Osteoblast (primary cell): ENCODE data around the gene FASTKD3. TPM values are rescaled to one million over a fixed set of nuclear protein-coding genes. Genes with fewer than 3 reads are reported as not detected.

Experiments used
- DNase-seq: peaks from one replicate; pipeline ENCODE4 v3.0.0; 2011; ENCODE audit warnings: low spot score, mixed read lengths; ENCODE audit not compliant: insufficient read length; ENCODE audit errors: missing footprints
- H2AFZ ChIP-seq: 2 replicates; pipeline ENCODE4 v1.6.0; 2011; ENCODE audit warnings: mild to moderate bottlenecking, low read length
- H3K27ac ChIP-seq: 2 replicates; pipeline ENCODE4 v1.5.1; 2011; ENCODE audit warnings: mild to moderate bottlenecking, low read depth, low read length, moderate library complexity
- H3K27me3 ChIP-seq: 2 replicates; pipeline ENCODE4 v1.6.0; 2012; ENCODE audit warnings: mild to moderate bottlenecking, control low read depth, inconsistent platforms, low read length, moderate library complexity; ENCODE audit not compliant: insufficient read depth
- H3K36me3 ChIP-seq: 2 replicates; pipeline ENCODE4 v1.5.1; 2011; ENCODE audit warnings: mild to moderate bottlenecking, low read length, control low read depth, moderate library complexity; ENCODE audit not compliant: insufficient read depth
- H3K4me1 ChIP-seq: 2 replicates; pipeline ENCODE4 v1.5.1; 2011; ENCODE audit warnings: mild to moderate bottlenecking, low read length, control low read depth, moderate library complexity; ENCODE audit not compliant: insufficient read depth
- H3K4me2 ChIP-seq: 2 replicates; pipeline ENCODE4 v1.6.0; 2011; ENCODE audit warnings: mild to moderate bottlenecking, low read length; ENCODE audit not compliant: insufficient read depth
- H3K4me3 ChIP-seq: fragments of 200-600 bp; sonication (generic); 3 replicates; pipeline ENCODE4 v1.5.1; 2012; ENCODE audit warnings: mild to moderate bottlenecking, low read length, inconsistent platforms; ENCODE audit not compliant: insufficient read depth
- H3K79me2 ChIP-seq: 2 replicates; pipeline ENCODE4 v1.6.0; 2012; ENCODE audit warnings: mild to moderate bottlenecking, low read length, control low read depth, inconsistent platforms; ENCODE audit not compliant: insufficient read depth
- H3K9me3 ChIP-seq: 2 replicates; pipeline ENCODE4 v1.5.1; 2011; ENCODE audit warnings: low read depth, low read length, control low read depth
- H4K20me1 ChIP-seq: 2 replicates; pipeline ENCODE4 v1.6.0; 2012; ENCODE audit warnings: mild to moderate bottlenecking, low read length, control low read depth; ENCODE audit not compliant: insufficient read depth
- total RNA-seq: library from RNA; depleted of rRNA; stranded (reverse); fragments of >200 nt; gene quantifications from 2 replicates; pipeline ENCODE4 v1.2.3, GENCODE V29; 2012
- TF ChIP-seq, protein P1 (sequence below): IDR thresholded peaks from 2 replicates; pipeline ENCODE4 v1.5.1; 2011; ENCODE audit warnings: mild to moderate bottlenecking, low read depth, low read length, moderate library complexity; ENCODE audit errors: extremely low read depth

The FASTKD3 gene
- total RNA-seq, 1 donor, result 10.9 TPM

GRCh38 chr5:7857926-7858632, 10.8 kb downstream of the FASTKD3 start:
- no peak for DNase-seq
- H3K4me1 ChIP-seq, result peaks cover 3% of the 10 kb centered on the region
- H4K20me1 ChIP-seq, result no peaks in the 10 kb centered on the region
- H2AFZ ChIP-seq, result no peak overlapping the region
- H3K79me2 ChIP-seq, result no peaks in the 10 kb centered on the region
- H3K27me3 ChIP-seq, result no peaks in the 10 kb centered on the region
- TF ChIP-seq, protein P1, sequence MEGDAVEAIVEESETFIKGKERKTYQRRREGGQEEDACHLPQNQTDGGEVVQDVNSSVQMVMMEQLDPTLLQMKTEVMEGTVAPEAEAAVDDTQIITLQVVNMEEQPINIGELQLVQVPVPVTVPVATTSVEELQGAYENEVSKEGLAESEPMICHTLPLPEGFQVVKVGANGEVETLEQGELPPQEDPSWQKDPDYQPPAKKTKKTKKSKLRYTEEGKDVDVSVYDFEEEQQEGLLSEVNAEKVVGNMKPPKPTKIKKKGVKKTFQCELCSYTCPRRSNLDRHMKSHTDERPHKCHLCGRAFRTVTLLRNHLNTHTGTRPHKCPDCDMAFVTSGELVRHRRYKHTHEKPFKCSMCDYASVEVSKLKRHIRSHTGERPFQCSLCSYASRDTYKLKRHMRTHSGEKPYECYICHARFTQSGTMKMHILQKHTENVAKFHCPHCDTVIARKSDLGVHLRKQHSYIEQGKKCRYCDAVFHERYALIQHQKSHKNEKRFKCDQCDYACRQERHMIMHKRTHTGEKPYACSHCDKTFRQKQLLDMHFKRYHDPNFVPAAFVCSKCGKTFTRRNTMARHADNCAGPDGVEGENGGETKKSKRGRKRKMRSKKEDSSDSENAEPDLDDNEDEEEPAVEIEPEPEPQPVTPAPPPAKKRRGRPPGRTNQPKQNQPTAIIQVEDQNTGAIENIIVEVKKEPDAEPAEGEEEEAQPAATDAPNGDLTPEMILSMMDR, result no peak
- H3K36me3 ChIP-seq, result peaks cover 41% of the 10 kb centered on the region
- no peak overlapping the region for H3K4me3 ChIP-seq
- no peaks in the 10 kb centered on the region for H3K9me3 ChIP-seq
- no peak overlapping the region for H3K4me2 ChIP-seq
- no peak overlapping the region for H3K27ac ChIP-seq

GRCh38 chr5:7857361-7857760, 11.5 kb downstream of the FASTKD3 start:
- peaks cover 37% of the 10 kb centered on the region for H3K36me3 ChIP-seq
- no peaks in the 10 kb centered on the region for H3K79me2 ChIP-seq
- H4K20me1 ChIP-seq, result no peaks in the 10 kb centered on the region
- no peaks in the 10 kb centered on the region for H3K27me3 ChIP-seq
- no peak overlapping the region for H3K4me2 ChIP-seq
- H3K4me1 ChIP-seq, result peaks cover 6% of the 10 kb centered on the region
- TF ChIP-seq, protein P1, result no peak
- H3K4me3 ChIP-seq, result no peak overlapping the region
- no peak overlapping the region for H2AFZ ChIP-seq
- no peak for DNase-seq
- H3K27ac ChIP-seq, result no peak overlapping the region
- H3K9me3 ChIP-seq, result no peaks in the 10 kb centered on the region

DNA sequence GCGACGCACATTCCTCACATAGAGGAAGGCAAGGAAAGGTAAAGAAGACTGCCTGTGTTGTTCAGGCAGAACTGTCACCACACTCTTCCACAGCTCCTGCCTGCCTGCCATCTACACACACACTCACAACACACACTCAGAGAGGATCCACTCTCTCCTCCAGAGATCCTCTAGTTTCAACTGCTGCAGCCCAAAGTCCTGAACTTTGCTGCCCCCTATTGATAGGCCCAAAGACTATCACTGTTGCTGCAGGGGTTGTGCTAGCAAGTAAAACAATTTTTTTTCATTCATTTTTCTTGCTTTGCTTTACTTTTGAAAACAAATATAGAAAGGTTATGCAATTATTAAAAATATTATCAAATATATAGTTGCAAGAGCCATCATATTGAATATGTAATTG, 12.0 kb downstream of the FASTKD3 start:
- Histone ChIP-seq H3K36me3 (peaks cover 32% of the 10 kb centered on the region), H3K4me2 (no peak overlapping the region), H3K9me3 (no peaks in the 10 kb centered on the region), H2AFZ (no peak overlapping the region), H3K4me1 (peaks cover 6% of the 10 kb centered on the region), H4K20me1 (no peaks in the 10 kb centered on the region), H3K27ac (no peak overlapping the region), H3K79me2 (no peaks in the 10 kb centered on the region), H3K27me3 (no peaks in the 10 kb centered on the region), H3K4me3 (no peak overlapping the region)
- DNase-seq, result peak; percentile 72
- TF ChIP-seq, protein P1, result peak; percentile 79

DNA sequence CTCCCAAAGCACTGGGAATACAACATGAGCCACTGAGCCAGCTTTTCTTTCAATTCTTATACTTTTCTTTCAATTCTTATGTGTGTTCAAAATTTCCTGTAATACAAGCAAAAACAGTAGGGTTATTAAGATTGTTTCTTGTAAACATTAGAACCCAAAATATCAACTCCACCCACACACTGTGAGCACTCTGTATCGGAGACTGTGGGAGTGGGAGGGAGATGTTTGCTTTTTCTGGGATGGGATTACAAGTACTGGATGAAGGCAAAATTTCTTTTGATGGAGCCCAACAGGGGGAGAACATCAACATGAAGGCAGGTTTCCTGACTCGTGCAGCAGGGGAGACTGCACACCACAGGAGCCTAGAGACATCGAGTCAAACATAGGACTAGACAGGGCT, 13.2 kb downstream of the FASTKD3 start:
- TF ChIP-seq, protein P1, result no peak
- Histone ChIP-seq H3K27me3 (peaks cover 5% of the 10 kb centered on the region), H3K4me1 (peaks cover 6% of the 10 kb centered on the region)

More for the DNA sequence above, 13.2 kb downstream of the FASTKD3 start:
- Histone ChIP-seq H3K79me2 (no peaks in the 10 kb centered on the region), H4K20me1 (no peaks in the 10 kb centered on the region), H3K27ac (no peak overlapping the region), H3K9me3 (no peaks in the 10 kb centered on the region), H3K4me2 (no peak overlapping the region), H3K36me3 (peaks cover 23% of the 10 kb centered on the region), H3K4me3 (no peak overlapping the region), H2AFZ (no peak overlapping the region)
- DNase-seq, result no peak
